Osteoblast (primary cell): Measurements from ENCODE around the gene LITAF. TPM values are rescaled to one million over a fixed set of nuclear protein-coding genes. Genes with fewer than 3 reads are reported as not detected.

ENCODE experiments used
- DNase-seq: peaks from one replicate; pipeline ENCODE4 v3.0.0; 2011; ENCODE audit warnings: low spot score, mixed read lengths; ENCODE audit not compliant: insufficient read length; ENCODE audit errors: missing footprints
- H2AFZ ChIP-seq: 2 replicates; pipeline ENCODE4 v1.6.0; 2011; ENCODE audit warnings: mild to moderate bottlenecking, low read length
- H3K27ac ChIP-seq: 2 replicates; pipeline ENCODE4 v1.5.1; 2011; ENCODE audit warnings: mild to moderate bottlenecking, low read depth, low read length, moderate library complexity
- H3K27me3 ChIP-seq: 2 replicates; pipeline ENCODE4 v1.6.0; 2012; ENCODE audit warnings: mild to moderate bottlenecking, control low read depth, inconsistent platforms, low read length, moderate library complexity; ENCODE audit not compliant: insufficient read depth
- H3K36me3 ChIP-seq: 2 replicates; pipeline ENCODE4 v1.5.1; 2011; ENCODE audit warnings: mild to moderate bottlenecking, low read length, control low read depth, moderate library complexity; ENCODE audit not compliant: insufficient read depth
- H3K4me1 ChIP-seq: 2 replicates; pipeline ENCODE4 v1.5.1; 2011; ENCODE audit warnings: mild to moderate bottlenecking, low read length, control low read depth, moderate library complexity; ENCODE audit not compliant: insufficient read depth
- H3K4me2 ChIP-seq: 2 replicates; pipeline ENCODE4 v1.6.0; 2011; ENCODE audit warnings: mild to moderate bottlenecking, low read length; ENCODE audit not compliant: insufficient read depth
- H3K4me3 ChIP-seq: fragments of 200-600 bp; sonication (generic); 3 replicates; pipeline ENCODE4 v1.5.1; 2012; ENCODE audit warnings: mild to moderate bottlenecking, low read length, inconsistent platforms; ENCODE audit not compliant: insufficient read depth
- H3K79me2 ChIP-seq: 2 replicates; pipeline ENCODE4 v1.6.0; 2012; ENCODE audit warnings: mild to moderate bottlenecking, low read length, control low read depth, inconsistent platforms; ENCODE audit not compliant: insufficient read depth
- H3K9me3 ChIP-seq: 2 replicates; pipeline ENCODE4 v1.5.1; 2011; ENCODE audit warnings: low read depth, low read length, control low read depth
- H4K20me1 ChIP-seq: 2 replicates; pipeline ENCODE4 v1.6.0; 2012; ENCODE audit warnings: mild to moderate bottlenecking, low read length, control low read depth; ENCODE audit not compliant: insufficient read depth
- CTCF ChIP-seq: IDR thresholded peaks from 2 replicates; pipeline ENCODE4 v1.5.1; 2011; ENCODE audit warnings: mild to moderate bottlenecking, low read depth, low read length, moderate library complexity; ENCODE audit errors: extremely low read depth
- total RNA-seq: library from RNA; depleted of rRNA; stranded (reverse); fragments of >200 nt; gene quantifications from 2 replicates; pipeline ENCODE4 v1.2.3, GENCODE V29; 2012

LITAF gene
- total RNA-seq, 1 donor, result 33.3 TPM

GRCh38 chr16:11613381-11614303, 26.9 kb upstream of the LITAF start:
- no peak for TF ChIP-seq CTCF
- Histone ChIP-seq H3K79me2 (no peaks in the 10 kb centered on the region), H3K4me3 (no peak overlapping the region), H3K4me1 (no peaks in the 10 kb centered on the region), H3K27ac (no peak overlapping the region), H4K20me1 (no peaks in the 10 kb centered on the region), H3K9me3 (no peaks in the 10 kb centered on the region), H3K4me2 (no peak overlapping the region), H3K36me3 (no peaks in the 10 kb centered on the region), H3K27me3 (no peaks in the 10 kb centered on the region), H2AFZ (no peak overlapping the region)
- no peak for DNase-seq

DNA sequence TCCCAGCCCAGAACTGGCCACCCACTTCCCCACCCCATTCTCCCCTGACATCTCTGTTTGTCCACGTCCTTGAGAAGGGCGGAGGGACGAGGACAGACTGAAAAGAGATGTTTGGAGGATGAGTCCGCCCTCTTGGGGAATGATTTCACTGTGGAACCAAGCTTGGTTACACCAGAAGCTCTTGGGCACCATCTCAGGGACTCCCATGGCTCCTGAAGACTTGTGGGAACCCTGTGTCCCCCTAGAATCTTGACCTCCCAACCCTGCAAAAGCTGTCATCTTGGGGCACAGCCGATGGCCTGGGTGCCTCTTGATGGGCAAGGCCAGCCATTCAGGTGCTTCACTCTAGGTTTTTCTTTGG, 25.9 kb upstream of the LITAF start:
- no peak for TF ChIP-seq CTCF
- Histone ChIP-seq H3K4me2 (no peak overlapping the region), H3K9me3 (no peaks in the 10 kb centered on the region), H3K27ac (no peak overlapping the region), H2AFZ (no peak overlapping the region), H3K27me3 (peaks cover 3% of the 10 kb centered on the region), H3K4me3 (no peak overlapping the region), H4K20me1 (no peaks in the 10 kb centered on the region), H3K4me1 (no peaks in the 10 kb centered on the region), H3K36me3 (no peaks in the 10 kb centered on the region), H3K79me2 (no peaks in the 10 kb centered on the region)
- no peak for DNase-seq

- H3K4me2 ChIP-seq, result no peak overlapping the region
- no peak for DNase-seq
- H4K20me1 ChIP-seq, result no peaks in the 10 kb centered on the region
- no peaks in the 10 kb centered on the region for H3K79me2 ChIP-seq
- no peaks in the 10 kb centered on the region for H3K36me3 ChIP-seq
- no peak overlapping the region for H3K4me3 ChIP-seq
- H3K27ac ChIP-seq, result no peak overlapping the region
- no peak for TF ChIP-seq CTCF
- no peaks in the 10 kb centered on the region for H3K4me1 ChIP-seq
- H3K9me3 ChIP-seq, result no peaks in the 10 kb centered on the region
- H3K27me3 ChIP-seq, result peaks cover 3% of the 10 kb centered on the region
- no peak overlapping the region for H2AFZ ChIP-seq
Observed at GRCh38 chr16:11611871-11612664, 25.3 kb upstream of the LITAF start.

- DNase-seq, result no peak
- Histone ChIP-seq H3K4me1 (no peaks in the 10 kb centered on the region), H4K20me1 (no peaks in the 10 kb centered on the region), H3K27me3 (peaks cover 3% of the 10 kb centered on the region), H3K36me3 (no peaks in the 10 kb centered on the region), H2AFZ (no peak overlapping the region), H3K9me3 (no peaks in the 10 kb centered on the region), H3K27ac (no peak overlapping the region), H3K79me2 (no peaks in the 10 kb centered on the region), H3K4me2 (no peak overlapping the region), H3K4me3 (no peak overlapping the region)
- no peak for TF ChIP-seq CTCF
Observed at GRCh38 chr16:11610580-11610979, 23.9 kb upstream of the LITAF start.
